HepG2 (cell line): Measurements from ENCODE around the gene BIN1. TPM values are rescaled to one million over a fixed set of nuclear protein-coding genes. Genes with fewer than 3 reads are reported as not detected.

Experiments used
- ATAC-seq: fragments of 200-7000 bp; cut with Tn5 transposase; 3 replicates; pipeline ENCODE4 v1.9.1; 2020; ENCODE audit warnings: mild to moderate bottlenecking, moderate library complexity
- BruUV-seq: library from RNA; stranded (reverse); fragments of 400-500 nt; replicated peaks from 2 replicates; lab custom pipeline; 2021; lab: Mats Ljungman, UMichigan
- CTCF ChIA-PET: fragments of 300-600 bp; formaldehyde crosslinking; extraction: SDS; loops from one replicate; lab custom pipeline; 2021; ENCODE audit warnings: low total read pairs, inconsistent platforms, low intra/inter-chr PET ratio; lab: Yijun Ruan, JAX
- POLR2A ChIA-PET: fragments of 350-600 bp; sonication (Branson Sonifier 250); formaldehyde crosslinking; loops from one replicate; lab custom pipeline; 2020; ENCODE audit warnings: antibody characterized with exemption, inconsistent platforms; lab: Yijun Ruan, JAX
- DNase-seq: peaks from one replicate; pipeline ENCODE4 v3.0.0-alpha.2; 2015; ENCODE audit warnings: low spot score
- FAIRE-seq: peaks from 3 replicates; lab custom pipeline; 2011; peaks lifted over from hg19 to GRCh38; lab: Jason Lieb, UNC
- H2AFZ ChIP-seq: one replicate; pipeline ENCODE4 v1.6.1; 2011; ENCODE audit warnings: low read length, inconsistent platforms
- H3K27ac ChIP-seq: fragments of 300-600 bp; 3 replicates; pipeline ENCODE4 v1.8.0; 2011; ENCODE audit warnings: mixed run types, mild to moderate bottlenecking, mixed read lengths, low read length, inconsistent platforms; ENCODE audit not compliant: insufficient read depth; ENCODE audit errors: extremely low read length
- H3K27me3 ChIP-seq, 2 experiments: fragments of 200-600 bp in 1 of 2; 2 replicates in 1 of 2; 3 replicates in 1 of 2; pipeline versions ENCODE4 v1.6.0 to v1.8.0; 2011; ENCODE audit warnings: low read length in 2 of 2, mild to moderate bottlenecking in 2 of 2, moderate library complexity in 2 of 2, inconsistent platforms in 1 of 2; ENCODE audit not compliant: insufficient read depth in 2 of 2, control insufficient read depth in 1 of 2
- H3K36me3 ChIP-seq, 2 experiments: fragments of 200-600 bp in 1 of 2; replicated peaks in 1 of 2; 2 replicates in 1 of 2; 3 replicates in 1 of 2; pipeline versions ENCODE4 v1.5.1 to v1.8.0; 2011; ENCODE audit warnings: low read length in 2 of 2, inconsistent platforms in 1 of 2; ENCODE audit not compliant: insufficient read depth in 2 of 2, control insufficient read depth in 1 of 2
- H3K4me1 ChIP-seq: 2 replicates; pipeline ENCODE4 v1.5.1; 2012; ENCODE audit warnings: low read length, inconsistent platforms; ENCODE audit not compliant: insufficient read depth
- H3K4me2 ChIP-seq: 2 replicates; pipeline ENCODE4 v1.6.0; 2011; ENCODE audit warnings: low read depth, low read length, inconsistent platforms
- H3K4me3 ChIP-seq, 3 experiments: fragments of 200-600 bp in 1 of 3; sonication (generic), shearing (Covaris generic) in 1 of 3; replicated peaks in 1 of 3; 2 replicates each; pipeline ENCODE4 v1.5.1; 2011 to 2016; ENCODE audit warnings: low read length in 3 of 3, inconsistent platforms in 2 of 3, low read depth in 2 of 3, mild to moderate bottlenecking in 2 of 3, control low read depth in 1 of 3, mixed read lengths in 1 of 3; ENCODE audit not compliant: insufficient read depth in 1 of 3
- H3K79me2 ChIP-seq: one replicate; pipeline ENCODE4 v1.6.1; 2011; ENCODE audit warnings: low read length, inconsistent platforms; ENCODE audit not compliant: insufficient read depth
- H3K9ac ChIP-seq: 2 replicates; pipeline ENCODE4 v1.6.0; 2011; ENCODE audit warnings: mild to moderate bottlenecking, low read depth, low read length, inconsistent platforms; ENCODE audit not compliant: insufficient read depth
- H3K9me3 ChIP-seq: 2 replicates; pipeline ENCODE4 v1.5.1; 2012; ENCODE audit warnings: mild to moderate bottlenecking, low read length
- H4K20me1 ChIP-seq: 2 replicates; pipeline ENCODE4 v1.6.0; 2011; ENCODE audit warnings: inconsistent platforms, mild to moderate bottlenecking, low read length, moderate library complexity; ENCODE audit not compliant: insufficient read depth
- BCL3 ChIP-seq: sonication (generic); formaldehyde crosslinking; IDR thresholded peaks from 2 replicates; pipeline ENCODE4 v1.5.1; 2020; ENCODE audit warnings: mild to moderate bottlenecking, missing genetic modification reagents, moderate library complexity
- ESRRA ChIP-seq: sonication (generic); formaldehyde crosslinking; IDR thresholded peaks from 2 replicates; pipeline ENCODE4 v1.5.1; 2020; ENCODE audit warnings: mild to moderate bottlenecking, low read depth, missing genetic modification reagents
- GPN1 ChIP-seq: sonication (generic); formaldehyde crosslinking; IDR thresholded peaks from 2 replicates; pipeline ENCODE4 v1.5.1; 2020; ENCODE audit warnings: missing genetic modification reagents, borderline replicate concordance
- HDAC2 ChIP-seq: sonication (generic); formaldehyde crosslinking; IDR thresholded peaks from 2 replicates; pipeline ENCODE4 v1.4.0; 2020; ENCODE audit warnings: missing genetic modification reagents
- JUND ChIP-seq: sonication (generic); formaldehyde crosslinking; IDR thresholded peaks from 2 replicates; pipeline ENCODE4 v1.8.0; 2022; ENCODE audit warnings: mild to moderate bottlenecking, missing genetic modification reagents
- MAF1 ChIP-seq: sonication (generic); formaldehyde crosslinking; IDR thresholded peaks from 2 replicates; pipeline ENCODE4 v1.5.0; 2020; ENCODE audit warnings: missing genetic modification reagents, borderline replicate concordance
- TERF1 ChIP-seq: sonication (generic); formaldehyde crosslinking; IDR thresholded peaks from 2 replicates; pipeline ENCODE4 v1.8.0; 2022; ENCODE audit warnings: mild to moderate bottlenecking, missing genetic modification reagents, moderate library complexity
- ZNF501 ChIP-seq: sonication (generic); formaldehyde crosslinking; IDR thresholded peaks from 2 replicates; pipeline ENCODE4 v1.5.1; 2020; ENCODE audit warnings: mild to moderate bottlenecking, moderate library complexity, missing genetic modification reagents
- ZNF670 ChIP-seq: sonication (generic); formaldehyde crosslinking; IDR thresholded peaks from 2 replicates; pipeline ENCODE4 v1.8.0; 2022; ENCODE audit warnings: mild to moderate bottlenecking, missing genetic modification reagents, borderline replicate concordance
- ZNF724P ChIP-seq: sonication (generic); formaldehyde crosslinking; IDR thresholded peaks from 2 replicates; pipeline ENCODE4 v1.8.0; 2022; ENCODE audit warnings: missing genetic modification reagents, borderline replicate concordance
- WGBS: methylation state at CpG from one replicate; pipeline ENCODE4 v1.1.6; 2017; ENCODE audit warnings: low lambda C conversion rate; 5-methylcytosine and 5-hydroxymethylcytosine counted together
- in situ Hi-C: cut with HindIII; loops from 2 replicates; pipeline ENCODE4 v1.10.0; 2017; ENCODE audit warnings: low pct_unique_long_range_greater_than_20kb; ENCODE audit not compliant: extremely low pct_ligation_motif_present
- intact Hi-C: fragments of 100-400 bp; cut with micrococcal nuclease; formaldehyde crosslinking; loops from one replicate; pipeline ENCODE4 v1.10.0; 2022; ENCODE audit not compliant: unreplicated experiment
- polyA plus RNA-seq, 8 experiments: library from polyadenylated mRNA; depleted of rRNA in 3 of 8; stranded (reverse) in 7 of 8; unstranded in 1 of 8; fragments of >200 nt; fragmentation: Illumina TruSeq in 4 of 8; extraction: Trizol in 4 of 8; gene quantifications; 2 replicates each; pipeline versions ENCODE4 v1.2.1 to v1.2.3, GENCODE V29; 2011 to 2016; ENCODE audit warnings: low read depth in 4 of 8, missing spikeins in 1 of 8, mixed read lengths in 1 of 8; ENCODE audit not compliant: insufficient read depth in 1 of 8
- total RNA-seq, 5 experiments: library from RNA; depleted of rRNA; stranded (reverse); fragments of >200 nt; fragmentation: Illumina TruSeq; extraction: Trizol; gene quantifications; 2 replicates each; pipeline ENCODE4 v1.2.3, GENCODE V29; 2016; ENCODE audit warnings: low read depth in 1 of 5
- TF ChIP-seq, protein P1 (sequence below): sonication (generic); formaldehyde crosslinking; conservative IDR thresholded peaks from 2 replicates; pipeline ENCODE4 v1.8.0; 2022; ENCODE audit warnings: low read depth, missing genetic modification reagents

BIN1 gene
- total and polyA plus RNA-seq, 2 of the 13 experiments (the other 11 are each of a cell fraction or from before 2014, with no cell fraction given) = 0.93 to 1.2 TPM

GRCh38 chr2:127110985-127111384 is 4.0 kb upstream of the BIN1 start:
- H3K27me3 ChIP-seq = peaks cover 9 to 37% of the 10 kb centered on the region in 2 experiments; a peak in 4 of 5 replicates
- in situ Hi-C loops = no loop called here
- POLR2A ChIA-PET = no interaction called here
- no peak overlapping the region for H3K9ac ChIP-seq
- CTCF ChIA-PET = no interaction called here
- H3K4me2 ChIP-seq = no peak overlapping the region
- no peak overlapping the region for H2AFZ ChIP-seq
- no peak for DNase-seq
- TF ChIP-seq GPN1 (no peak), JUND (CRISPR knock-in tag) (no peak), ZNF501 (CRISPR knock-in tag) (no peak), HDAC2 (CRISPR knock-in tag) (no peak), ZNF724P (CRISPR knock-in tag) (no peak), BCL3 (CRISPR knock-in tag) (no peak), TERF1 (CRISPR knock-in tag) (no peak), ZNF670 (CRISPR knock-in tag) (no peak), ESRRA (CRISPR knock-in tag) (no peak), MAF1 (CRISPR knock-in tag) (no peak)
- TF ChIP-seq, protein P1, sequence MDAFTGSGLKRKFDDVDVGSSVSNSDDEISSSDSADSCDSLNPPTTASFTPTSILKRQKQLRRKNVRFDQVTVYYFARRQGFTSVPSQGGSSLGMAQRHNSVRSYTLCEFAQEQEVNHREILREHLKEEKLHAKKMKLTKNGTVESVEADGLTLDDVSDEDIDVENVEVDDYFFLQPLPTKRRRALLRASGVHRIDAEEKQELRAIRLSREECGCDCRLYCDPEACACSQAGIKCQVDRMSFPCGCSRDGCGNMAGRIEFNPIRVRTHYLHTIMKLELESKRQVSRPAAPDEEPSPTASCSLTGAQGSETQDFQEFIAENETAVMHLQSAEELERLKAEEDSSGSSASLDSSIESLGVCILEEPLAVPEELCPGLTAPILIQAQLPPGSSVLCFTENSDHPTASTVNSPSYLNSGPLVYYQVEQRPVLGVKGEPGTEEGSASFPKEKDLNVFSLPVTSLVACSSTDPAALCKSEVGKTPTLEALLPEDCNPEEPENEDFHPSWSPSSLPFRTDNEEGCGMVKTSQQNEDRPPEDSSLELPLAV (CRISPR knock-in tag) = no peak
- TF ChIP-seq, all 625 proteins: peak for 0
- Histone ChIP-seq H4K20me1 (no peaks in the 10 kb centered on the region), H3K4me1 (peaks cover 42% of the 10 kb centered on the region), H3K79me2 (no peaks in the 10 kb centered on the region), H3K27ac (no peak overlapping the region), H3K9me3 (no peaks in the 10 kb centered on the region), H3K4me3 (no peak overlapping the region), H3K36me3 (no peaks in the 10 kb centered on the region)
- no peak for ATAC-seq
- no TSS peak for BruUV-seq
- intact Hi-C loops = no loop called here
- 67% methylated on average over 6 of the region's 6 CpGs for WGBS
- no peak for FAIRE-seq
